IPS DF 4.7 (cell line): ENCODE measurements around the gene SSX2.
"Not testable (repeated sequence)": the region's sequence is repeated elsewhere in the genome, so short reads cannot be mapped to it uniquely, and the experiment has no call there.

Experiments
- DNase-seq: peaks from one replicate; pipeline ENCODE4 v3.0.0-alpha.2; 2013; ENCODE audit warnings: low spot score; ENCODE audit errors: extremely low read depth

SSX2 gene, protein sequence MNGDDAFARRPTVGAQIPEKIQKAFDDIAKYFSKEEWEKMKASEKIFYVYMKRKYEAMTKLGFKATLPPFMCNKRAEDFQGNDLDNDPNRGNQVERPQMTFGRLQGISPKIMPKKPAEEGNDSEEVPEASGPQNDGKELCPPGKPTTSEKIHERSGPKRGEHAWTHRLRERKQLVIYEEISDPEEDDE

DNA sequence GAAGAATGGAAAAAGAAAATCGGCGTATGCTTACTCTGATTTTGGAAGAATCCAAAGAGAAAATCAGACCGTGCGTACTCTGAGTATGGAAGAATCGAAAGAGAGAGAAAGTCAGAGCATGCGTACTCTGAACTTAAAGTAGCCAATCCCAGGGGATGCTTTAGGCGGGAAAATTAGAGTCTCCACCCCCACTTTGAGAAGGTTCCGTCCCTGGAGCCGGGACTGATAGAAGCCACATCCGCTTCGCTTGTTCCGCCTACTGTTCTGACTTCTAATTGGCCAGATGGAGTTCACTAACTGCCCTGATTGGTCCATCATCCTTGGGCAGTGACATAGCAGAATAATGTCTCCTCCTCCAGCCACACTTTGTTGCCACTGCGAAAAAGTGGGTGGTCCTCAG, at the start of gene SSX2:
TSS of gene SSX2 (minus strand) at position 101 of the 400 bp plus-strand sequence. CDS start 1,429 bp downstream, outside the sequence.
- not testable (repeated sequence) for DNase-seq

DNA sequence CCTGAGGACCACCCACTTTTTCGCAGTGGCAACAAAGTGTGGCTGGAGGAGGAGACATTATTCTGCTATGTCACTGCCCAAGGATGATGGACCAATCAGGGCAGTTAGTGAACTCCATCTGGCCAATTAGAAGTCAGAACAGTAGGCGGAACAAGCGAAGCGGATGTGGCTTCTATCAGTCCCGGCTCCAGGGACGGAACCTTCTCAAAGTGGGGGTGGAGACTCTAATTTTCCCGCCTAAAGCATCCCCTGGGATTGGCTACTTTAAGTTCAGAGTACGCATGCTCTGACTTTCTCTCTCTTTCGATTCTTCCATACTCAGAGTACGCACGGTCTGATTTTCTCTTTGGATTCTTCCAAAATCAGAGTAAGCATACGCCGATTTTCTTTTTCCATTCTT, 44.0 kb upstream of the SSX2 start, which contains the start of gene SSX2B:
TSS of gene SSX2B (plus strand) at position 301 of the 400 bp plus-strand sequence. CDS start 1,429 bp downstream, outside the sequence.
- not testable (repeated sequence) for DNase-seq

DNA sequence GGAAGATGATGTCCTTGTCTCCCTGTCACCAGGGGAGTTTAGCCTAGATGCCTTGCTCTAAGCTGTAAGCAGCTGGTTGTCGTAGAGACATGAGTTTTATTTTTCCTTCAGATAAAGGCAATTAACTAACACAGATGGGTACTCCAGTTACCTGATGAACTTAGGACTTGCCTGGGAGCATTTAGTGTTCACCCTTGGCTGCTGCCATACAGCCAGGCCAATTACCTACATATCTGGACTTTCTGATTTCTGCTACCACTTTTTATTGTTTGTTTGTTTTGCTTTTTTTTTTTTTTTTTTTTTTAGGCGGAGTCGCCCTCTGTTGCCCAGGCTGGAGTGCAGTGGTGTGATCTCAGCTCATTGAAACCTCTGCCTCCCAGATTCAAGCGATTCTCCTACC, 14.9 kb downstream of the SSX2 start:
- DNase-seq: not testable (repeated sequence)

DNA sequence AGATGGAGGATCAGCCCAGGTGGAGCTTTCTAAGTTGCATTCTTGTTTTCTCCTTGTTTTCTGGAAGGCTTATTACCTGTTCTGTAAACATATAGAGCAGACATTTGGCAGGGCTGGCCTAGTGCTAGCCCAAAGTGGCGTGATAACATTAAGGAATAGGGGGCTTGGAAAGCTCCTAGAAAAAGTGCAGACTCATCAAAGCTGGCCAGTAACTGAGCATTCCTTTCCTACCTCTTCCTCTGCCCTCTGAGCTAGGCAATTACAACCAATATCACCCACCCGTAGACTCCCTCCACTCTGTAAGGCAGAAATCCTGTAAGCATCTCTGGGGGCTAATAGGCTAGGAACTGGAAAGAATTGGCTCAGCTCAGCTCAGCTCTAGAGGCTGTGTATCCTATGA, 44.8 kb downstream of the SSX2 start:
- DNase-seq: not testable (repeated sequence)

DNA sequence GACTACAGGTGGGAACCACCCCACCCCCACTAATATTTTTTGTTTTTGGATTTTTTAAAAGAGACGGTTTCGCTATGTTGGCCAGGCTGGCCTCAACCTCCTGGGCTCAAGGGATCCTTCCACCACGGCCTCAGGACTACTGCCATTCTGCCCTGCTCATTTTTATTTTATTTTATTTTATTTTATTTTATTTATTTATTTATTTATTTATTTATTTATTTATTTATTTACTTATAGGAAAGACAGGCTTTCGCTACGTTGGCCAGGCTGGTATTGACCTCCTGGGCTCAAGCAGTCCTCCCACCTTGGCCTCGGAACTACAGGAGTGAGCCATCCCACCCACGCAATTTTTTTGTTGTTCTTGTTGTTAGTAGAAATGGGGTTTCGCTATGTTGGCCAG, 51.5 kb downstream of the SSX2 start:
- not testable (repeated sequence) for DNase-seq

DNA sequence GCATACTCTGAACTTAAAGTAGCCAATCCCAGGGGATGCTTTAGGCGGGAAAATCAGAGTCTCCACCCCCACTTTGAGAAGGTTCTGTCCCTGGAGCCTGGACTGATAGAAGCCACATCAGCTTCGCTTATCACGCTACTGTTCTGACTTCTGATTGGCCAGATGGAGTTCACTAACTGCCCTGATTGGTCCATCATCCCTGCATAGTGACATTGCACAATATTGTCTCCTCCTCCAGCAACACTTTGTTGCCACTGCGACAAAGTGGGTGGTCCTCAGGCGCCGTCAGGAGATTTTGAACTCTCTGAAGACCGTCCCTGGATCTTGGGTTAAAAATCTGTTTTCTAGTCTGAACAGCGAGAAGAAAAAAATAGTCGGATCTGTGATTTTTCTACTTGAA, 52.2 kb downstream of the SSX2 start, which contains the start of gene SSX7:
TSS of gene SSX7 (minus strand) at position 101 of the 400 bp plus-strand sequence. CDS start 1,428 bp downstream, outside the sequence.
- not testable (repeated sequence) for DNase-seq

DNA sequence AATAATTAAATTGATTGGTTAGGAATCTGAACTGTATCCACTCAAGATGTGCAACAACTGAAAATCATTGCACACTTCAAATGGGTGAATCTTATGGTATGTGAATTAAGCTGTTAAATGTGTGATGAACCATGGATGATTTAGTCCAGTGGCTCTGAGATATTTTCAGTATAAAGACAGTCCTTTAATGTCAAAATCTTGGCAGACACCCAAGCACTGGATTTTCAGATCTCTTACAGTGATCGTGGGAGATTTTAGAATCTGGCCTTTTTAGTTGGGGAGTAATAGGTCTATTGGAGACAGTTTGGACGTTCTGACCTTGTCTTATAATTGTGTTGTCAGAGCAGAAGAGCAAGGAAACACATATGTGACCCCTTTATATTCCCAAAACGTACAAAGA, 56.3 kb downstream of the SSX2 start:
- not testable (repeated sequence) for DNase-seq

DNA sequence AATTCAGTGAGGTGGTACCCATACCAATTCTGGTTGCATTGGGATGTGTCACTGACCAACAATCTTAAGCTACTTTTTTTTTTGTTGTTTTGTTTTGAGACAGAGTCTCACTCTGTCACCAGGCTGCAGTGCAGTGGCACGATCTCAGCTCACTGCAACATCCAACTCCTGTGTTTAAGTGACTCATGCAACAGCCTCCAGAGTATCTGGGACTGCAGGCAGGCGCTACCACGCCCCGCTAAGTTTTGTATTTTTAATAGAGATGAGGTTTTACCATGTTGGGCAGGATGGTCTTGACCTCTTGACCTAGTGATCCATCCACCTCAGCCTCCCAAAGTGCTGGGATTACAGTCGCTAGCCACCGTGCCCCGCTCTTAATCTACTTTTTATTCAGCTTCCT, 58.0 kb downstream of the SSX2 start:
- not testable (repeated sequence) for DNase-seq
